Neuronal stem cell (in vitro differentiated cells): Measurements from ENCODE around the gene NFATC2IP.

Experiments used
- DNase-seq: peaks from one replicate; pipeline ENCODE4 v3.0.0-alpha.2; 2013; ENCODE audit warnings: low spot score
- H2AFZ ChIP-seq: one replicate; pipeline ENCODE4 v1.6.1; 2013; ENCODE audit warnings: mild to moderate bottlenecking, low read length, inconsistent platforms
- H2AK5ac ChIP-seq: 2 replicates; pipeline ENCODE4 v1.6.1; 2013; ENCODE audit warnings: low read depth, mild to moderate bottlenecking, inconsistent platforms, low read length, moderate library complexity, mixed read lengths
- H2BK120ac ChIP-seq: 2 replicates; pipeline ENCODE4 v1.6.1; 2013; ENCODE audit warnings: low read depth, mild to moderate bottlenecking, inconsistent platforms, low read length, moderate library complexity, mixed read lengths
- H2BK12ac ChIP-seq: one replicate; pipeline ENCODE4 v1.6.1; 2013; ENCODE audit warnings: low read length, inconsistent platforms
- H2BK15ac ChIP-seq: 2 replicates; pipeline ENCODE4 v1.6.1; 2013; ENCODE audit warnings: mild to moderate bottlenecking, low read length, inconsistent platforms, mixed read lengths
- H2BK5ac ChIP-seq: one replicate; pipeline ENCODE4 v1.6.1; 2013; ENCODE audit warnings: inconsistent platforms, mild to moderate bottlenecking, low read length, moderate library complexity
- H3K14ac ChIP-seq: one replicate; pipeline ENCODE4 v1.6.1; 2013; ENCODE audit warnings: low read length, inconsistent platforms
- H3K18ac ChIP-seq: 2 replicates; pipeline ENCODE4 v1.6.1; 2013; ENCODE audit warnings: low read length, inconsistent platforms
- H3K23ac ChIP-seq: 2 replicates; pipeline ENCODE4 v1.6.1; 2013; ENCODE audit warnings: low read depth, mild to moderate bottlenecking, mixed read lengths, low read length, inconsistent platforms; ENCODE audit not compliant: poor library complexity
- H3K27ac ChIP-seq: replicated peaks from 3 replicates; pipeline ENCODE4 v1.5.1; 2013; ENCODE audit warnings: low read length, inconsistent platforms
- H3K27me3 ChIP-seq, 3 experiments: 2 replicates each; pipeline ENCODE4 v1.6.1; 2013; ENCODE audit warnings: low read length in 3 of 3, mild to moderate bottlenecking in 2 of 3, inconsistent platforms in 1 of 3, low read depth in 1 of 3, mixed read lengths in 1 of 3, moderate library complexity in 1 of 3; ENCODE audit not compliant: control insufficient read depth in 3 of 3, insufficient read depth in 3 of 3
- H3K36me3 ChIP-seq, 2 donors: replicated peaks in 1 of 2; 2 replicates each; pipeline ENCODE4 v1.6.1; 2013; ENCODE audit warnings: low read length in 2 of 2; ENCODE audit not compliant: control insufficient read depth in 2 of 2, insufficient read depth in 2 of 2
- H3K4ac ChIP-seq: 2 replicates; pipeline ENCODE4 v1.6.1; 2013; ENCODE audit warnings: inconsistent platforms, mild to moderate bottlenecking, low read length, moderate library complexity
- H3K4me1 ChIP-seq, 2 donors: 1 replicate in 1 of 2; 2 replicates in 1 of 2; pipeline ENCODE4 v1.6.1; 2013; ENCODE audit warnings: low read length in 2 of 2, low read depth in 1 of 2; ENCODE audit not compliant: control insufficient read depth in 2 of 2, insufficient read depth in 1 of 2
- H3K4me2 ChIP-seq: one replicate; pipeline ENCODE4 v1.6.1; 2013; ENCODE audit warnings: mild to moderate bottlenecking, low read length, inconsistent platforms; ENCODE audit not compliant: insufficient read depth, poor library complexity, severe bottlenecking
- H3K4me3 ChIP-seq, 2 donors: 2 replicates each; pipeline ENCODE4 v1.5.1; 2013; ENCODE audit warnings: low read length in 2 of 2, mild to moderate bottlenecking in 2 of 2, inconsistent platforms in 1 of 2, moderate library complexity in 1 of 2
- H3K79me1 ChIP-seq: one replicate; pipeline ENCODE4 v1.6.1; 2013; ENCODE audit warnings: low read depth, mild to moderate bottlenecking, inconsistent platforms, low read length, moderate library complexity
- H3K9ac ChIP-seq: one replicate; pipeline ENCODE4 v1.6.1; 2013; ENCODE audit warnings: mild to moderate bottlenecking, low read depth, low read length, inconsistent platforms; ENCODE audit not compliant: poor library complexity
- H3K9me3 ChIP-seq, 2 donors: replicated peaks in 1 of 2; 2 replicates each; pipeline versions ENCODE3 to v1.6.1; 2013; ENCODE audit warnings: low read length in 2 of 2, mild to moderate bottlenecking in 2 of 2, inconsistent platforms in 1 of 2, low read depth in 1 of 2, mixed read lengths in 1 of 2, moderate library complexity in 1 of 2; ENCODE audit not compliant: control insufficient read depth in 2 of 2, insufficient read depth in 1 of 2
- H4K8ac ChIP-seq: one replicate; pipeline ENCODE4 v1.6.1; 2013; ENCODE audit warnings: low read depth, mild to moderate bottlenecking, inconsistent platforms, low read length, moderate library complexity
- H4K91ac ChIP-seq: one replicate; pipeline ENCODE4 v1.6.1; 2013; ENCODE audit warnings: low read length, low read depth, mild to moderate bottlenecking, inconsistent platforms; ENCODE audit not compliant: poor library complexity
- WGBS, 2 donors: extraction: QIAGEN DNeasy Blood & Tissue Kit; methylation state at CpG; one replicate each; pipeline ENCODE4 v1.1.7; 2013; ENCODE audit warnings: missing lambda C conversion rate in 2 of 2, mixed read lengths in 1 of 2; ENCODE audit not compliant: insufficient read length in 2 of 2, insufficient replicate concordance in 1 of 2; ENCODE audit errors: extremely low coverage in 2 of 2; 5-methylcytosine and 5-hydroxymethylcytosine counted together

The NFATC2IP gene

DNA sequence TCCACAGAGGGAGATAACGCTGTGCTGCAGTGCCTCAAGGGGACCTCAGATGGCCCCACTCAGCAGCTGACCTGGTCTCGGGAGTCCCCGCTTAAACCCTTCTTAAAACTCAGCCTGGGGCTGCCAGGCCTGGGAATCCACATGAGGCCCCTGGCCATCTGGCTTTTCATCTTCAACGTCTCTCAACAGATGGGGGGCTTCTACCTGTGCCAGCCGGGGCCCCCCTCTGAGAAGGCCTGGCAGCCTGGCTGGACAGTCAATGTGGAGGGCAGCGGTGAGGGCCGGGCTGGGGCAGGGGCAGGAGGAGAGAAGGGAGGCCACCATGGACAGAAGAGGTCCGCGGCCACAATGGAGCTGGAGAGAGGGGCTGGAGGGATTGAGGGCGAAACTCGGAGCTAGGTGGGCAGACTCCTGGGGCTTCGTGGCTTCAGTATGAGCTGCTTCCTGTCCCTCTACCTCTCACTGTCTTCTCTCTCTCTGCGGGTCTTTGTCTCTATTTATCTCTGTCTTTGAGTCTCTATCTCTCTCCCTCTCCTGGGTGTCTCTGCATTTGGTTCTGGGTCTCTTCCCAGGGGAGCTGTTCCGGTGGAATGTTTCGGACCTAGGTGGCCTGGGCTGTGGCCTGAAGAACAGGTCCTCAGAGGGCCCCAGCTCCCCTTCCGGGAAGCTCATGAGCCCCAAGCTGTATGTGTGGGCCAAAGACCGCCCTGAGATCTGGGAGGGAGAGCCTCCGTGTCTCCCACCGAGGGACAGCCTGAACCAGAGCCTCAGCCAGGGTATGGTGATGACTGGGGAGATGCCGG is 18.2 kb upstream of the NFATC2IP start:
- Histone ChIP-seq H3K27me3 (no peaks in the 10 kb centered on the region), H4K8ac (no peak overlapping the region), H2BK5ac (peak overlapping the region; percentile 33), H2BK120ac (peak overlapping the region; percentile 37), H2AK5ac (peak overlapping the region; percentile 58), H2AFZ (peak overlapping the region; percentile 41), H3K4me3 (no peak overlapping the region), H3K4ac (no peak overlapping the region), H4K91ac (peak overlapping the region; percentile 87), H3K4me1 (peaks cover 4% of the 10 kb centered on the region in 2 donors), H3K9me3 (no peaks in the 10 kb centered on the region), H3K9ac (no peak overlapping the region), H2BK12ac (peak overlapping the region; percentile 85), H3K14ac (no peak overlapping the region), H3K18ac (peak overlapping the region; percentile 76), H3K36me3 (no peaks in the 10 kb centered on the region), H3K23ac (no peak overlapping the region), H3K79me1 (no peaks in the 10 kb centered on the region), H3K4me2 (no peak overlapping the region), H2BK15ac (peak overlapping the region; percentile 96), H3K27ac (no peak overlapping the region)
- no peak for DNase-seq
- WGBS, 2 donors: no CpG with 5 or more reads among the region's 20 CpGs

DNA sequence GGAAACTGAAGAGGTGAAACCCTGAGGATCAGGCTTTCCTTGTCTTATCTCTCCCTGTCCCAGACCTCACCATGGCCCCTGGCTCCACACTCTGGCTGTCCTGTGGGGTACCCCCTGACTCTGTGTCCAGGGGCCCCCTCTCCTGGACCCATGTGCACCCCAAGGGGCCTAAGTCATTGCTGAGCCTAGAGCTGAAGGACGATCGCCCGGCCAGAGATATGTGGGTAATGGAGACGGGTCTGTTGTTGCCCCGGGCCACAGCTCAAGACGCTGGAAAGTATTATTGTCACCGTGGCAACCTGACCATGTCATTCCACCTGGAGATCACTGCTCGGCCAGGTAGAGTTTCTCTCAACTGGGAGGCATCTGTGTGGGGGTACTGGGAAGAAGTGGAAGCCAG is 17.6 kb upstream of the NFATC2IP start:
- no peak for DNase-seq
- H3K27ac ChIP-seq: no peak overlapping the region
- no peak overlapping the region for H3K4me3 ChIP-seq
- H3K36me3 ChIP-seq: no peaks in the 10 kb centered on the region
- no peak overlapping the region for H4K8ac ChIP-seq
- no peak overlapping the region for H3K14ac ChIP-seq
- peak overlapping the region; percentile 96 for H2BK15ac ChIP-seq
- no peak overlapping the region for H3K4me2 ChIP-seq
- H3K79me1 ChIP-seq: no peaks in the 10 kb centered on the region
- peak overlapping the region; percentile 58 for H2AK5ac ChIP-seq
- H3K18ac ChIP-seq: peak overlapping the region; percentile 77
- H2BK120ac ChIP-seq: peak overlapping the region; percentile 37
- H3K9ac ChIP-seq: no peak overlapping the region
- peaks cover 4% of the 10 kb centered on the region in 2 donors for H3K4me1 ChIP-seq
- peak overlapping the region; percentile 50 for H2BK12ac ChIP-seq
- no peak overlapping the region for H3K23ac ChIP-seq
- WGBS, 2 donors: no CpG with 5 or more reads among the region's 8 CpGs
- H4K91ac ChIP-seq: peak overlapping the region; percentile 49
- H3K27me3 ChIP-seq: no peaks in the 10 kb centered on the region
- peak overlapping the region; percentile 41 for H2AFZ ChIP-seq
- H3K4ac ChIP-seq: no peak overlapping the region
- no peaks in the 10 kb centered on the region for H3K9me3 ChIP-seq
- H2BK5ac ChIP-seq: peak overlapping the region; percentile 33

- Histone ChIP-seq H3K4me1 (peaks cover 4% of the 10 kb centered on the region in 2 donors), H3K23ac (no peak overlapping the region)
Observed at GRCh38 chr16:28935346-28935745, 15.4 kb upstream of the NFATC2IP start.

GRCh38 chr16:28935924-28936783 is 14.6 kb upstream of the NFATC2IP start:
- Histone ChIP-seq H3K27ac (no peak overlapping the region), H3K36me3 (no peaks in the 10 kb centered on the region), H4K91ac (no peak overlapping the region), H2BK15ac (peak overlapping the region; percentile 21), H3K4me3 (no peak overlapping the region), H2BK12ac (no peak overlapping the region), H4K8ac (no peak overlapping the region), H3K4me1 (peaks cover 0 to under 1% of the 10 kb centered on the region in 2 donors), H3K27me3 (no peaks in the 10 kb centered on the region), H3K4ac (no peak overlapping the region), H3K9ac (no peak overlapping the region), H3K4me2 (no peak overlapping the region), H3K14ac (no peak overlapping the region), H2AK5ac (no peak overlapping the region), H3K23ac (no peak overlapping the region), H3K79me1 (no peaks in the 10 kb centered on the region), H2AFZ (peak overlapping the region; percentile 51), H2BK5ac (no peak overlapping the region), H3K18ac (peak overlapping the region; percentile 44), H3K9me3 (no peaks in the 10 kb centered on the region), H2BK120ac (no peak overlapping the region)
- no CpG with 5 or more reads among the region's 36 CpGs for WGBS, 2 donors
- no peak for DNase-seq

More at GRCh38 chr16:28935346-28935745, 15.4 kb upstream of the NFATC2IP start:
- Histone ChIP-seq H3K4ac (no peak overlapping the region), H3K9ac (no peak overlapping the region), H3K18ac (no peak overlapping the region), H2BK5ac (no peak overlapping the region), H2BK120ac (no peak overlapping the region), H3K9me3 (no peaks in the 10 kb centered on the region), H3K27ac (no peak overlapping the region), H3K27me3 (no peaks in the 10 kb centered on the region), H3K36me3 (no peaks in the 10 kb centered on the region), H3K4me2 (no peak overlapping the region), H3K79me1 (no peaks in the 10 kb centered on the region), H2AK5ac (no peak overlapping the region), H4K91ac (no peak overlapping the region), H2AFZ (no peak overlapping the region), H3K4me3 (no peak overlapping the region), H2BK12ac (peak overlapping the region; percentile 8), H3K14ac (no peak overlapping the region), H2BK15ac (no peak overlapping the region), H4K8ac (no peak overlapping the region)
- no peak for DNase-seq
- WGBS, 2 donors: no CpG with 5 or more reads among the region's 4 CpGs
